ENCODE measurements around the gene ANKRD31. TPM values are rescaled to one million over a fixed set of nuclear protein-coding genes. Genes with fewer than 3 reads are reported as not detected.
"Not testable (repeated sequence)": the region's sequence is repeated elsewhere in the genome, so short reads cannot be mapped to it uniquely, and the experiment has no call there.

The ANKRD31 gene
- total RNA-seq, 1 experiment from 2014 or later, result 0.30 TPM

- Histone ChIP-seq H3K4me1 (ENCODE audit: control insufficient read depth in 1 of 2, insufficient read depth in 2 of 2, low read length in 2 of 2) (peaks cover 5 to 25% of the 10 kb centered on the region in 2 experiments; a peak in 3 of 4 replicates), H2AFZ (ENCODE audit: low read depth, low read length, poor library complexity, severe bottlenecking) (no peak overlapping the region), H3K9me2 (ENCODE audit: insufficient read depth) (no peaks in the 10 kb centered on the region), H3K9me3 (ENCODE audit: control insufficient read depth in 1 of 2, insufficient read depth in 1 of 2, low read depth in 1 of 2, low read length in 2 of 2) (no peaks in the 10 kb centered on the region), H3K4me3 (replicated peaks in 1 of 2; ENCODE audit: low read depth in 1 of 2, low read length in 2 of 2) (no peak overlapping the region), H3K9ac (ENCODE audit: low read length) (no peak overlapping the region), H3K79me2 (ENCODE audit: insufficient read depth, low read length) (no peaks in the 10 kb centered on the region), H4K20me1 (ENCODE audit: insufficient read depth) (no peaks in the 10 kb centered on the region), H3K27me3 (ENCODE audit: insufficient read depth, low read length) (no peaks in the 10 kb centered on the region), H3K36me3 (ENCODE audit: control insufficient read depth in 1 of 2, insufficient read depth in 2 of 2, low read length in 2 of 2) (no peaks in the 10 kb centered on the region), H3K4me2 (ENCODE audit: low read length) (no peak overlapping the region), H3K27ac (ENCODE audit: low read depth, low read length) (no peak overlapping the region)
- POLR2A ChIA-PET, result no interaction called here
- no peak for TF ChIP-seq REST (IDR thresholded peaks at IDR 0.05; ENCODE audit: low read depth)
- TF ChIP-seq ZNF274 (IDR thresholded peaks at IDR 0.05; ENCODE audit: low read depth, low read length), result no peak
- no peak for TF ChIP-seq ZFX (IDR thresholded peaks at IDR 0.05)
- no peak for TF ChIP-seq ATF3 (IDR thresholded peaks at IDR 0.05)
- no peak for TF ChIP-seq POLR2A (IDR thresholded peaks at IDR 0.05; ENCODE audit: borderline replicate concordance, extremely low read depth, insufficient read depth, insufficient read length)
- no peak for TF ChIP-seq EZH2phosphoT487 (IDR thresholded peaks at IDR 0.05; ENCODE audit: borderline replicate concordance)
- TF ChIP-seq CEBPB (IDR thresholded peaks at IDR 0.05; ENCODE audit: low read depth), result no peak
- TF ChIP-seq YY1 (IDR thresholded peaks at IDR 0.05; ENCODE audit: extremely low read depth, insufficient replicate concordance, low read depth, low read length), result no peak
- no peak for TF ChIP-seq CTCF (IDR thresholded peaks at IDR 0.05 in 2 of 3, conservative IDR thresholded peaks at IDR 0.05 in 1 of 3; ENCODE audit: borderline replicate concordance in 1 of 3, insufficient read depth in 1 of 3, low read depth in 2 of 3, low read length in 2 of 3)
- no peak for TF ChIP-seq POLR2AphosphoS5 (IDR thresholded peaks at IDR 0.05; ENCODE audit: low read depth, low read length)
- TF ChIP-seq JUND (IDR thresholded peaks at IDR 0.05), result no peak
- TF ChIP-seq FOSL1 (IDR thresholded peaks at IDR 0.05; ENCODE audit: low read depth), result no peak
- TF ChIP-seq EZH2 (IDR thresholded peaks at IDR 0.05), result no peak
- TF ChIP-seq RAD21 (IDR thresholded peaks at IDR 0.05; ENCODE audit: low read depth), result no peak
- TF ChIP-seq CBX3 (IDR thresholded peaks at IDR 0.05; ENCODE audit: low read depth), result no peak
- no peak for TF ChIP-seq SIN3A (IDR thresholded peaks at IDR 0.05; ENCODE audit: low read depth)
- CTCF ChIA-PET, result no interaction called here
- DNase-seq (ENCODE audit: low read depth, low spot score) (no peak), ATAC-seq (no peak)
- RAD21 ChIA-PET (ENCODE audit: low non-redundant PET in 1 of 2, low total read pairs in 2 of 2, uncharacterized antibody in 2 of 2, unreplicated experiment in 2 of 2), result no interaction called here
- intact Hi-C loops (cut with micrococcal nuclease), result no loop called here
- BruUV-seq (replicated peaks), result no TSS peak
Observed at GRCh38 chr5:75274486-75274885, 37.8 kb upstream of the ANKRD31 start.

GRCh38 chr5:75270605-75271004, 33.9 kb upstream of the ANKRD31 start:
- BruUV-seq (replicated peaks); H3K4me2 ChIP-seq (ENCODE audit: low read length); RAD21 ChIA-PET (ENCODE audit: low non-redundant PET in 1 of 2, low total read pairs in 2 of 2, uncharacterized antibody in 2 of 2, unreplicated experiment in 2 of 2); H3K36me3 ChIP-seq (ENCODE audit: control insufficient read depth in 1 of 2, insufficient read depth in 2 of 2, low read length in 2 of 2); DNase-seq (ENCODE audit: low read depth, low spot score); H3K27ac ChIP-seq (ENCODE audit: low read depth, low read length); H3K9ac ChIP-seq (ENCODE audit: low read length); H3K4me1 ChIP-seq (ENCODE audit: control insufficient read depth in 1 of 2, insufficient read depth in 2 of 2, low read length in 2 of 2); H3K79me2 ChIP-seq (ENCODE audit: insufficient read depth, low read length); H3K4me3 ChIP-seq (replicated peaks in 1 of 2; ENCODE audit: low read depth in 1 of 2, low read length in 2 of 2); H2AFZ ChIP-seq (ENCODE audit: low read depth, low read length, poor library complexity, severe bottlenecking); H4K20me1 ChIP-seq (ENCODE audit: insufficient read depth); intact Hi-C loops (cut with micrococcal nuclease); POLR2A ChIA-PET; H3K27me3 ChIP-seq (ENCODE audit: insufficient read depth, low read length); H3K9me2 ChIP-seq (ENCODE audit: insufficient read depth); H3K9me3 ChIP-seq (ENCODE audit: control insufficient read depth in 1 of 2, insufficient read depth in 1 of 2, low read depth in 1 of 2, low read length in 2 of 2); CTCF ChIA-PET; ATAC-seq: not testable (repeated sequence)

All from HCT116 (cell line).